Measurements from ENCODE around the gene KCNN2. TPM values are rescaled to one million over a fixed set of nuclear protein-coding genes. Genes with fewer than 3 reads are reported as not detected.

Gene KCNN2
- total RNA-seq, 2 experiments from 2014 or later: not detected

DNA sequence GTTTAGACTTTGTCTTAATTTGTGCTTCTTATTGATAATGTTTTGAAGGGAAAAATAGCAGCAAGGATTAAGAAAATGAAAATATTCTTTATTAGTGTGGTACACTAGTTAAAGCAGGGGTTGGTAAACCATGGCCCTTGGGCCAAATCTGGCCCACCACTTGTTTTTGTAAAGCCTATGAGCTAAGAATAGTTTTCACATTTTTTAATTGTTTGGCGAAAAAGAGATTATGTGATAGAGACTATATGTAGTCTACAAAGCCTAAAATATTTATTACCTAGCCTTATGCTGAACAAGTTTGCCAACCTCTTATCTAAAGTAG lies 57.2 kb downstream of the KCNN2 start:
- no peaks in the 10 kb centered on the region for H3K27me3 Mint-ChIP-seq
- H3K36me3 Mint-ChIP-seq (ENCODE audit: low read depth): no peaks in the 10 kb centered on the region
- TF ChIP-seq, protein P1, sequence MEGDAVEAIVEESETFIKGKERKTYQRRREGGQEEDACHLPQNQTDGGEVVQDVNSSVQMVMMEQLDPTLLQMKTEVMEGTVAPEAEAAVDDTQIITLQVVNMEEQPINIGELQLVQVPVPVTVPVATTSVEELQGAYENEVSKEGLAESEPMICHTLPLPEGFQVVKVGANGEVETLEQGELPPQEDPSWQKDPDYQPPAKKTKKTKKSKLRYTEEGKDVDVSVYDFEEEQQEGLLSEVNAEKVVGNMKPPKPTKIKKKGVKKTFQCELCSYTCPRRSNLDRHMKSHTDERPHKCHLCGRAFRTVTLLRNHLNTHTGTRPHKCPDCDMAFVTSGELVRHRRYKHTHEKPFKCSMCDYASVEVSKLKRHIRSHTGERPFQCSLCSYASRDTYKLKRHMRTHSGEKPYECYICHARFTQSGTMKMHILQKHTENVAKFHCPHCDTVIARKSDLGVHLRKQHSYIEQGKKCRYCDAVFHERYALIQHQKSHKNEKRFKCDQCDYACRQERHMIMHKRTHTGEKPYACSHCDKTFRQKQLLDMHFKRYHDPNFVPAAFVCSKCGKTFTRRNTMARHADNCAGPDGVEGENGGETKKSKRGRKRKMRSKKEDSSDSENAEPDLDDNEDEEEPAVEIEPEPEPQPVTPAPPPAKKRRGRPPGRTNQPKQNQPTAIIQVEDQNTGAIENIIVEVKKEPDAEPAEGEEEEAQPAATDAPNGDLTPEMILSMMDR (IDR thresholded peaks at IDR 0.05): no peak
- H3K27ac Mint-ChIP-seq: no peak overlapping the region
- Histone ChIP-seq H3K27ac (ENCODE audit: low read depth in 1 of 2, low read length in 2 of 2) (no peak overlapping the region), H3K4me3 (ENCODE audit: low read length) (no peak overlapping the region), H3K4me1 (ENCODE audit: insufficient read depth, low read length) (no peaks in the 10 kb centered on the region), H3K36me3 (ENCODE audit: insufficient read depth, low read length) (no peaks in the 10 kb centered on the region), H3K27me3 (ENCODE audit: control insufficient read depth in 1 of 2, insufficient read depth in 2 of 2, low read length in 2 of 2) (no peaks in the 10 kb centered on the region), H3K9me3 (ENCODE audit: control insufficient read depth in 1 of 2, insufficient read depth in 1 of 2, low read length in 2 of 2) (no peaks in the 10 kb centered on the region)
- no peaks in the 10 kb centered on the region for H3K9me3 Mint-ChIP-seq
- no peaks in the 10 kb centered on the region for H3K4me1 Mint-ChIP-seq (ENCODE audit: low read depth)
- no peak for ATAC-seq (ENCODE audit: poor library complexity)
- no peak overlapping the region for H3K4me3 Mint-ChIP-seq
- no peak for DNase-seq
- intact Hi-C loops (cut with DNase I, micrococcal nuclease): no loop called here
- ChIA-PET CTCF (no interaction called here), POLR2A (no interaction called here)

DNA sequence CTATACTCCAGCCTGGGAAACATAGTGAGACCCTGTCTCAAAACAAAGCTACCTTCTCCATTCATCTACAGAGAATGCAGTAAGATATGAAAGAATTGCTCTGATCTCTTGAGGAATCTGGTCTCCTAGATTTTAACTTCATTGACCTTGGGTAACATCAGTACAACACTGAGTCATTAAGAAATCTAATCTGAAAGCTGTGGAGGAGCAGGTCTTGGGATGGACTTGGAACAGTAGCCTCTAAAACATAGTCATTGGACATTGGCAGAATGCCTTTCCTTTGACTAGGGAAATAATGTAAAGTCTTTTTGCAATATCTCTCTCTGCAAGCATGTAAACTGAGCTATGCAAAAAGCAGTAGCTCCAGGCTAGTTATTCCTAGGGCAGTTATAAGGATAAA lies 58.1 kb downstream of the KCNN2 start:
- no peaks in the 10 kb centered on the region for H3K36me3 ChIP-seq (ENCODE audit: insufficient read depth, low read length)
- H3K27me3 Mint-ChIP-seq: no peaks in the 10 kb centered on the region
- H3K4me3 Mint-ChIP-seq: no peak overlapping the region
- no peaks in the 10 kb centered on the region for H3K27me3 ChIP-seq (ENCODE audit: control insufficient read depth in 1 of 2, insufficient read depth in 2 of 2, low read length in 2 of 2)
- H3K4me3 ChIP-seq (ENCODE audit: low read length): no peak overlapping the region
- no peaks in the 10 kb centered on the region for H3K36me3 Mint-ChIP-seq (ENCODE audit: low read depth)
- ATAC-seq (ENCODE audit: poor library complexity) (no peak), DNase-seq (no peak)
- no peak overlapping the region for H3K27ac Mint-ChIP-seq
- H3K4me1 Mint-ChIP-seq (ENCODE audit: low read depth): no peaks in the 10 kb centered on the region
- ChIA-PET CTCF (no interaction called here), POLR2A (no interaction called here)
- TF ChIP-seq, protein P1 (IDR thresholded peaks at IDR 0.05): no peak
- H3K4me1 ChIP-seq (ENCODE audit: insufficient read depth, low read length): no peaks in the 10 kb centered on the region
- no peaks in the 10 kb centered on the region for H3K9me3 ChIP-seq (ENCODE audit: control insufficient read depth in 1 of 2, insufficient read depth in 1 of 2, low read length in 2 of 2)
- intact Hi-C loops (cut with DNase I, micrococcal nuclease): no loop called here
- no peaks in the 10 kb centered on the region for H3K9me3 Mint-ChIP-seq
- H3K27ac ChIP-seq (ENCODE audit: low read depth in 1 of 2, low read length in 2 of 2): no peak overlapping the region

DNA sequence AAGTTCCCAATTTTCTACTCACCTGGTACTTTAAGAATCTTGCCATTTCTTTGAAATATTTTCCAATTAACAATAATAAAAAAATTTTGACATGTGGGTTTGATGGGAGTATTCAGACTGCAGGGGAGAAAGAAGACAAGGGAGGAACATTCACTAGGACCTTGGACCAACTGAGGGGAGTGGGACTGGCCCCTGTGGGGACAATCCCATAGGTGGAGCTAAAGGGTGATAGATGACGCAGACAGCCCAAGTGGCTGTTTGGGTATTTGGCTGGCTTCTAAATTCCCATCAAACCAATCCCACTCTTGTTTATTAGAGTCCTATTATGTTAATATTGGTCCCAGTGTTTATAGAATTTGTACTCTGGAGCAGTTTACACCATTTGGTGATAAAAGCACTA lies 65.3 kb downstream of the KCNN2 start:
- H3K27me3 ChIP-seq (ENCODE audit: control insufficient read depth in 1 of 2, insufficient read depth in 2 of 2, low read length in 2 of 2): no peaks in the 10 kb centered on the region
- no peaks in the 10 kb centered on the region for H3K36me3 ChIP-seq (ENCODE audit: insufficient read depth, low read length)
- ATAC-seq (ENCODE audit: poor library complexity) (no peak), DNase-seq (no peak)
- H3K27ac Mint-ChIP-seq: no peak overlapping the region
- H3K36me3 Mint-ChIP-seq (ENCODE audit: low read depth): no peaks in the 10 kb centered on the region
- no peak overlapping the region for H3K27ac ChIP-seq (ENCODE audit: low read depth in 1 of 2, low read length in 2 of 2)
- H3K4me1 Mint-ChIP-seq (ENCODE audit: low read depth): no peaks in the 10 kb centered on the region
- CTCF ChIA-PET: no interaction called here
- H3K9me3 ChIP-seq (ENCODE audit: control insufficient read depth in 1 of 2, insufficient read depth in 1 of 2, low read length in 2 of 2): no peaks in the 10 kb centered on the region
- no peak overlapping the region for H3K4me3 ChIP-seq (ENCODE audit: low read length)
- POLR2A ChIA-PET: no interaction called here
- H3K27me3 Mint-ChIP-seq: no peaks in the 10 kb centered on the region
- no peaks in the 10 kb centered on the region for H3K9me3 Mint-ChIP-seq
- H3K4me1 ChIP-seq (ENCODE audit: insufficient read depth, low read length): no peaks in the 10 kb centered on the region
- TF ChIP-seq, protein P1 (IDR thresholded peaks at IDR 0.05): no peak
- intact Hi-C loops (cut with DNase I, micrococcal nuclease): no loop called here
- H3K4me3 Mint-ChIP-seq: no peak overlapping the region

Measured in CD4-positive, alpha-beta T cell (primary cell).